Measurements from ENCODE around the gene GPATCH8. TPM values are rescaled to one million over a fixed set of nuclear protein-coding genes. Genes with fewer than 3 reads are reported as not detected.
A peak's percentile ranks its signal among the peaks of the same experiment; 100 is the strongest.

Gene GPATCH8
- total and polyA plus RNA-seq, 9 of the 15 experiments (the other 6 are each of a cell fraction or from before 2014, with no cell fraction given), result 10.6 to 29.6 (median 13.2) TPM

DNA sequence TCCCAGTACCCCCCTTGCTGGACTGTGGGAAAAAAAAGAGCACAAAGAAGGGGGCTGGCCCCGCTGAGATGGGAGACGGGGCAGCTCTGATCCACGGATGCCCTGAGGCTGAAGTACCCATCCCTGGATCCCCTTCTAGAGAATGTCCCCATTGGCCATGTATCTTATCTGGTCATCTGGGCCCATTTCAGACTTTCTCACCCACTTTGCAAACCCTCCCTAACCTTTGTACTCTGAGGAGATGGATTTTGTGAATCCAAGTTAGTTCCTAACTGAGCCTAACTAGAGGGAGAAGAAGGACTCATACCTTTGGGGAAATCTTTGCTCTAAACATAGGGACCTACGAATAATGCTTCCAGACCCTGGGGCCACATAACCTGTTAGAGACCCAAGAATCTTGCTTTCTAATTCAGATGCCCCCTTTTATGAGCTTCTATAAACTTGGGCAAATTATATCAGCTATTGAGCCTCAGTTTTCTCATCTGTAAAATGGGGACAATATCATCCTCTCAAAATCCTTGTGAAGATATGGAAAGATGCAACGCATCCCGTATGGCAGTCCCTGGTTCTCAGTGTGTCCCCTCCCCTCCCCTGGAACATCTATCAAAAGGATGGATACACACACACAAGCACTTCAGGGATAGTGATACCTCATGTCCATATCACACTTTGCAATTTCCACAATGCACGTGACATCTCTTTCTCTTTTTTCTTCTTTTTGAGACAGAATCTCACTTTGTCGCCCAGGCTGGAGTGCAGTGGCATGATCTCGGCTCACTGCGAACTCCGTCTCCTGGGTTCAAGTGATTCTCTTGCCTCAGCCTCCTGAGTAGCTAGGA is 37.3 kb upstream of the GPATCH8 start (continued):
- TF ChIP-seq, protein P1, sequence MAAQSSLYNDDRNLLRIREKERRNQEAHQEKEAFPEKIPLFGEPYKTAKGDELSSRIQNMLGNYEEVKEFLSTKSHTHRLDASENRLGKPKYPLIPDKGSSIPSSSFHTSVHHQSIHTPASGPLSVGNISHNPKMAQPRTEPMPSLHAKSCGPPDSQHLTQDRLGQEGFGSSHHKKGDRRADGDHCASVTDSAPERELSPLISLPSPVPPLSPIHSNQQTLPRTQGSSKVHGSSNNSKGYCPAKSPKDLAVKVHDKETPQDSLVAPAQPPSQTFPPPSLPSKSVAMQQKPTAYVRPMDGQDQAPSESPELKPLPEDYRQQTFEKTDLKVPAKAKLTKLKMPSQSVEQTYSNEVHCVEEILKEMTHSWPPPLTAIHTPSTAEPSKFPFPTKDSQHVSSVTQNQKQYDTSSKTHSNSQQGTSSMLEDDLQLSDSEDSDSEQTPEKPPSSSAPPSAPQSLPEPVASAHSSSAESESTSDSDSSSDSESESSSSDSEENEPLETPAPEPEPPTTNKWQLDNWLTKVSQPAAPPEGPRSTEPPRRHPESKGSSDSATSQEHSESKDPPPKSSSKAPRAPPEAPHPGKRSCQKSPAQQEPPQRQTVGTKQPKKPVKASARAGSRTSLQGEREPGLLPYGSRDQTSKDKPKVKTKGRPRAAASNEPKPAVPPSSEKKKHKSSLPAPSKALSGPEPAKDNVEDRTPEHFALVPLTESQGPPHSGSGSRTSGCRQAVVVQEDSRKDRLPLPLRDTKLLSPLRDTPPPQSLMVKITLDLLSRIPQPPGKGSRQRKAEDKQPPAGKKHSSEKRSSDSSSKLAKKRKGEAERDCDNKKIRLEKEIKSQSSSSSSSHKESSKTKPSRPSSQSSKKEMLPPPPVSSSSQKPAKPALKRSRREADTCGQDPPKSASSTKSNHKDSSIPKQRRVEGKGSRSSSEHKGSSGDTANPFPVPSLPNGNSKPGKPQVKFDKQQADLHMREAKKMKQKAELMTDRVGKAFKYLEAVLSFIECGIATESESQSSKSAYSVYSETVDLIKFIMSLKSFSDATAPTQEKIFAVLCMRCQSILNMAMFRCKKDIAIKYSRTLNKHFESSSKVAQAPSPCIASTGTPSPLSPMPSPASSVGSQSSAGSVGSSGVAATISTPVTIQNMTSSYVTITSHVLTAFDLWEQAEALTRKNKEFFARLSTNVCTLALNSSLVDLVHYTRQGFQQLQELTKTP (IDR thresholded peaks at IDR 0.05; ENCODE audit: low read depth in 1 of 2, partially characterized antibody in 2 of 2), result no peak
- TF ChIP-seq RCOR1 (IDR thresholded peaks at IDR 0.05; ENCODE audit: borderline replicate concordance in 1 of 2, low read depth in 2 of 2, low read length in 2 of 2) (peak in 1 of 2 experiments; percentile 57; a peak in 1 of 4 replicates), SMARCA5 (IDR thresholded peaks at IDR 0.05) (peak; percentile 74), NELFE (IDR thresholded peaks at IDR 0.05; ENCODE audit: insufficient read depth, insufficient read length) (no peak), KLF10 (CRISPR knock-in tag; IDR thresholded peaks at IDR 0.05) (no peak), KDM1A (IDR thresholded peaks at IDR 0.05) (peak in 1 of 2 experiments; percentile 72; a peak in 2 of 4 replicates), NFIC (IDR thresholded peaks at IDR 0.05) (no peak), SMC3 (conservative IDR thresholded peaks at IDR 0.05; ENCODE audit: insufficient read depth, low read depth, low read length) (no peak)

Data from K562 (cell line).